Type B pancreatic cell (in vitro differentiated cells): Measurements from ENCODE around the gene FANCG. TPM values are rescaled to one million over a fixed set of nuclear protein-coding genes. Genes with fewer than 3 reads are reported as not detected.

Experiments used
- DNase-seq: peaks from one replicate; pipeline ENCODE4 v3.0.0; 2021; ENCODE audit warnings: mixed read lengths; ENCODE audit not compliant: unreplicated experiment; ENCODE audit errors: extremely low spot score
- H3K27ac Mint-ChIP-seq: 2 replicates; pipeline ENCODE4 v1.8.0; 2021; ENCODE audit warnings: mild to moderate bottlenecking, mixed read lengths
- H3K27me3 Mint-ChIP-seq: 2 replicates; pipeline ENCODE4 v1.8.0; 2021; ENCODE audit warnings: mixed read lengths
- H3K36me3 Mint-ChIP-seq: 2 replicates; pipeline ENCODE4 v1.8.0; 2021; ENCODE audit warnings: mixed read lengths
- H3K4me1 Mint-ChIP-seq: one replicate; pipeline ENCODE4 v1.8.0; 2021; ENCODE audit warnings: mixed read lengths; ENCODE audit not compliant: unreplicated experiment
- H3K4me3 Mint-ChIP-seq: 2 replicates; pipeline ENCODE4 v1.8.0; 2021; ENCODE audit warnings: mild to moderate bottlenecking, mixed read lengths
- H3K9me3 Mint-ChIP-seq: 2 replicates; pipeline ENCODE4 v1.8.0; 2021; ENCODE audit warnings: mixed read lengths
- CTCF ChIP-seq: fragments of 200-600 bp; sonication (generic); conservative IDR thresholded peaks from 2 replicates; pipeline ENCODE4 v1.5.0; 2021; ENCODE audit warnings: antibody characterized with exemption, mild to moderate bottlenecking
- total RNA-seq: library from RNA; stranded (reverse); gene quantifications from 2 replicates; pipeline ENCODE4 v1.2.1, GENCODE V29; 2021; ENCODE audit warnings: low replicate concordance

Gene FANCG
- total RNA-seq, 1 donor from 2014 or later = 72.6 TPM

- H3K27ac Mint-ChIP-seq = peak overlapping the region; percentile 81
- peaks cover 27% of the 10 kb centered on the region for H3K36me3 Mint-ChIP-seq
- H3K27me3 Mint-ChIP-seq = no peaks in the 10 kb centered on the region
These were observed 53.1 kb downstream of the FANCG start for GRCh38 chr9:35026671-35027070.

More at GRCh38 chr9:35026671-35027070, 53.1 kb downstream of the FANCG start:
- Mint-ChIP-seq H3K4me3 (no peak overlapping the region), H3K4me1 (peaks cover 33% of the 10 kb centered on the region), H3K9me3 (peaks cover 5% of the 10 kb centered on the region)
- DNase-seq = no peak
- TF ChIP-seq CTCF = no peak

Other genes starting within 250 kb of the FANCG start
- 0.19 and 0.88 TPM in 2 replicates for gene PHF24, start 121.7 kb downstream of the FANCG start, total RNA-seq
- gene DNAJB5, start 90.2 kb downstream of the FANCG start, total RNA-seq = 4.8 and 12.2 TPM in 2 replicates
- gene VCP, start 7.3 kb downstream of the FANCG start, total RNA-seq = 258 and 285 TPM in 2 replicates
- 24.6 and 28.1 TPM in 2 replicates for gene PIGO, start 16.6 kb upstream of the FANCG start, total RNA-seq
- 115 and 149 TPM in 2 replicates for gene STOML2, start 23.2 kb upstream of the FANCG start, total RNA-seq
- 15.6 and 23.3 TPM in 2 replicates for gene ATOSB, start 35.9 kb upstream of the FANCG start, total RNA-seq
- gene UNC13B, start 82.1 kb upstream of the FANCG start, total RNA-seq = 48.9 and 62.1 TPM in 2 replicates